Lung microvascular endothelial cell (primary cell): Measurements from ENCODE around the gene ANKRD33B. TPM values are rescaled to one million over a fixed set of nuclear protein-coding genes. Genes with fewer than 3 reads are reported as not detected.
A peak's percentile ranks its signal among the peaks of the same experiment; 100 is the strongest.
"Not testable (repeated sequence)": the region's sequence is repeated elsewhere in the genome, so short reads cannot be mapped to it uniquely, and the experiment has no call there.

Source experiments
- DNase-seq, 2 donors: peaks; one replicate each; pipeline versions ENCODE4 v3.0.0 to v3.0.0-alpha.2; 2010; ENCODE audit warnings: low read depth in 2 of 2
- total RNA-seq: library from RNA; depleted of rRNA; stranded (reverse); fragments of >200 nt; gene quantifications from 2 replicates; pipeline ENCODE4 v1.2.1, GENCODE V29; 2014

The ANKRD33B gene
- total RNA-seq, 1 donor from 2014 or later, result 1.4 TPM

DNA sequence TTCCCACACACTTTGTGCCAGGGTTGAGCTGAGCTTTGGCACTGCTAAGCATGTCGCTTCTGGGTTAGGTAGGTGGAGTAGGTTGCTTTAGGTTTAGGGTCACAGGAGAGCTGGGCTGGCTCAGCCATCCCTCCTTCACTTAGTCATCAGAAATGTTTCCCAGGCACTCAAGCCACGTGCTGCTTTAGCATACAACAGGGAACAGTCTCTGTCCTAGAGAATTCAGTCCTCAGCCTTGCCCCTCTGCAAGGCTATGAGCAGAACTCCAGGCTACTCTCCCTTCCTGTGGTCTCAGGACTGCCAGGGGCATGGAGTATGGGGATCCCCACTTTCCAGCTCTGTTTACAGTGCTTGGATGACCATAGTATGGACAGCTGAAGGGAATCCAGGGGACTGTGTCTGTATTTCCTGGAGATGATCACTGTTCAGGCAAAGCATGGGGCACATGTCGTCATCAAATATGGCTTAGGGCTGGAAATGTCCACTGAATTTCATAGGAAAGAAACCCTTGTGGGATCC lies 7.5 kb upstream of the ANKRD33B start:
- DNase-seq, result peak; percentile 46 to 58

DNA sequence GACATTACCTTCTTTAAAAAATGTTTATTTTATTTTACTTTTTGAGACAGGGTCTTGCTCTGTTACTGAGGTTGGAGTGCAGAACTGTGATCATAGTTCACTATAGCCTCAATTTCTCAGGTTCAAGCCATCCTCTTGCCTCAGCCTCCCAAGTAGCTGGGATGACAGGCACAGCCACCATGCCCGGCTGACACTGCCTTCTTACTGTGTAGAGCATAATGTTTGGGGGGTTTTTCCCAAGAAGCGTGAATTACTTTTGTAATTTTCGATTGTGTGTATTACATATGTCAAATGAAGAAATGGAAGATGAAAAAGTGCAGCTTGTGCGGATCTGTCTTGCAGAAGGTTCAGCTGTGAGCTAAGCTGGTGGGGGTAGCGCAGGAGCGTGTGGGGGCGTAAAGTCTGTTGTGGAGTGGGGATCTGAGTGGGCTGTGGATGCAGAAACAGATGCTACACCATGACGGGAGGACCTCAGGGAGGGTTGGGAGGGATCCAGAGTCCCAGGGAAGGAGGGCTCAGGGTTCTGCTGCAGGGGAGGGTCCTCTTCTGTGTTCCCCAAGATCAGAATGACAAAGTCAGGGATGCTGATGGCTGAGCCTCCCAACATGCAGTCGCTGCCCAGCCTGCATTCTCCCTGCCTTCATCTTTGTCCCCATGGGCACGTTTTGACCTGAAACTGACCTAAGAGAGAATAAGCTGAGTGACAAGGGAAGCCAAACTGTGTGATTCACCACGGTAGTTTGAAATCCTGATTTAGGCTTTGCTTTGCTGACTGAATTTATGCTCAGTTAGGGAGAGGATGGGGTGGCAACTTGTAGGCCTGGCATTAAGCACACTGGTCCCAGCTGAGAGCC lies 6.8 kb upstream of the ANKRD33B start:
- DNase-seq, result no peak

DNA sequence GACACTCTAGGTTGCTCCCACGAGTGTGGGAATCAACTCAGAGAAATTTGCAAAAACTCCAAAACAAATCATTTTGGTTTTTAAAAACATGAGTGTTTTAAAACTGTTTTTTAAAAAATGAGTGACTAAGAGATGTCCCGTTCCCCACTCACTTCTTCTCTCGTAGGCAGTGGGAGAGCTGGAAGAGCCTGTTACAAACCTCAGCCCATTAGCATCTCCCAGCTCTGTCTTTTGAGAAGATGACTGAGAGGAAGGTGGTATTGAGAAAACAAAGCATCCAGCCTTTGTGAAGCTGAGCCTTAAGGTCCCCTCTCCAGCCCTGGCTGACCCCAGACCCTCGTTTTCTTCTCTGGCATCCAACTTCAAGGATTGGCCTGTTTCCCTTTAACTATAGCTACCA lies 4.7 kb upstream of the ANKRD33B start:
- no peak for DNase-seq

DNA sequence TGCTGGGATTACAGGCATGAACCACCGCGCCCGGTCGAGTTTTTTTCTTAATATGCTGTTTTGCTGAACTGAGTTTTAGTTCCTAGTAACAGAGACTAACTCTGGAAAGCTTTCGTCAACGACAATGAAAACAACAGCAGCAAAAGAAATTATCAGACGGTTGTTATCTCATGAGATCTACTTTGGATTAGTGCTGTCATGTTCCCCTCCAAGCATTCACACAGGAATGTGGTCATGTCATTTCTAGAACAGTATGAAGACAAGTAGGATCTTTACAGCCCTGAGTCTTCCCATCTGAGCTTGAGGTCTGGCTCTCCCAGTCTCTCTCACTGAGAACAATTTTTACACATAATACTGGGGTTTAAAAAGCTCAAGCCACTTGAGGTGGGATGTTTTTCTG lies 4.0 kb upstream of the ANKRD33B start:
- no peak for DNase-seq

DNA sequence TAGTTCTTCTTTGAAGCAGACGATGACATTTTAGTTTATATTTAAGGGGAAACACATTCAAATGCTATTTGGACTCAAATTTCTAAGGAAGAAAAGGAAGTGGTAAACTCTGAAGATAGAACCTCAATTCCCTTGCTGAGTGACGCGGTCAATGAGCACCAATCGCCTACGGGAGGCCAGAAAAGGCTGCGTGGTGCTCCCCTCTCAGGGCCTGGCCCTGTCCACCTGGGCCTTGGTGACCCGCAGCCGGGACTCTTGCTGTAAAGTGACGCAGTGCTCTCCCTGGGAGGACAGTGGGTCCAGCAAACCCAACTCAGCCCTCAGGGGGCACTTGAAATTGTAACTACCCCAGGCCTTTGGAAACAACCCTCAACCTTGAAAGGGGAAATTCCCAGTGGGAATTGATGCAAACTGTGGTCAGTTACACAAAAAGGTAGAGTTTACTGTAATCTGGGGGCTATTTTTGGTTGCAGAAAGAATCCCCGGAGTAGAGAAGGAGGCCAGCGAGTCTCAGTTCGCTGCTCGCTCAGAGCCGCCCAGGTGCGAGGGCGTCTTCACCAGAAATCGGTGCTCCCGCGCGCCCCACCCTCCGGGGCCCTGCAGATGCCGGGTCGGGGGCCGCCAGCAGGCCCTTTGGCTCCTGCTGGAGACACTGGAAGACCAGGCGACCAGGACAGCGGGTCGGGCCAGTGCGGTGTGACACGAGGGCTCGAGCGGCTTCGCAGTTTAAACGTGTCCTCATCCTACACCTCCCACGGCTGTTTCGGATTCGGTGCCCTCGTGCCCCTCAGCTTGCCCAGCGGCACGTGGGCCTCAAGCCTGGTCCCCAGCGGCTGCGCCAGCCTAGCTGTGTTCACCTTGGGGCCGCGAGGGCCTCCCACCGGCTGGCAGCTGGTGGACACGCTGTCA lies 1.4 kb upstream of the ANKRD33B start:
- no peak for DNase-seq

DNA sequence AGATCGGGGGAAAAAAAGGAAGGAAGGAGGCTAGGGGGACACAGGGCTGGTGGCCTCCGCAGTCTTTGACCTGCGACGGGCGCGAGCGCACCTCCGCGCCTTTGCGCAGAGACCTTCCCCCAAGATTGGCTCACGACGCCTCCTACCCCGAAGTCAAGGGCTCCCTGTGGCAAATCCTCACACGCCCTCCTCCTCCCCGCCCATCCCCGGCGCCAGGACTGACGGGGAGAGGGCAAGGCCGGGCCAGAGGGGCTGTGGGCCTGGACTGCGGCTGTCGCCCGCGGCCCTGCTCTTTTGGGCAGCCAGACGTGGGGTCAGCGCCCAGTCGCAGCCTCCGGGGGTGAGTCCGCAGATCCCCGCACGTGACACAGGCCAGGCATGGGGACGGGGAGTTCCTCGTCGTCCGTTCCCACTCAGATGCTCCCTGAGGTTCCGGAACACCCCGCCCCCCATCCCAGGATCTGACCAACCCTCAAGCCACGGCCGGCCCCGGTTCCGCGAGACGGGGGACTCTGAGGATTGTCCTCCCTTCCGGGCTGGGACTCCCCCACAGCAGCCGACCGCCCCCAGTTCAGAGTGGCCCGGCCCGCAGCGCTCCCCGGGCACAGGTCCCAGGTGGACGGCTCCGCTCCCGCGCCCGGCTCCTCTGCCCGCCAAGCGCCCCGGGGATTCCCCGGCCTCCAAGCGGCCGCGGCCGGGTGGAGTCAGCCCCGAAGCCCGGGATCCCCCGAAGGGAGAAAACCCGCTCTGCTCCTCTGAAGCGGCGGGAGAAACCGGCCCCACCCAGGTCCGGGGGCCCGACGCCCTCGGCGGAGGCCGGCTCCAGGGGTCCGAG lies 543 bp upstream of the ANKRD33B start:
- peak; percentile 43 to 52 for DNase-seq

DNA sequence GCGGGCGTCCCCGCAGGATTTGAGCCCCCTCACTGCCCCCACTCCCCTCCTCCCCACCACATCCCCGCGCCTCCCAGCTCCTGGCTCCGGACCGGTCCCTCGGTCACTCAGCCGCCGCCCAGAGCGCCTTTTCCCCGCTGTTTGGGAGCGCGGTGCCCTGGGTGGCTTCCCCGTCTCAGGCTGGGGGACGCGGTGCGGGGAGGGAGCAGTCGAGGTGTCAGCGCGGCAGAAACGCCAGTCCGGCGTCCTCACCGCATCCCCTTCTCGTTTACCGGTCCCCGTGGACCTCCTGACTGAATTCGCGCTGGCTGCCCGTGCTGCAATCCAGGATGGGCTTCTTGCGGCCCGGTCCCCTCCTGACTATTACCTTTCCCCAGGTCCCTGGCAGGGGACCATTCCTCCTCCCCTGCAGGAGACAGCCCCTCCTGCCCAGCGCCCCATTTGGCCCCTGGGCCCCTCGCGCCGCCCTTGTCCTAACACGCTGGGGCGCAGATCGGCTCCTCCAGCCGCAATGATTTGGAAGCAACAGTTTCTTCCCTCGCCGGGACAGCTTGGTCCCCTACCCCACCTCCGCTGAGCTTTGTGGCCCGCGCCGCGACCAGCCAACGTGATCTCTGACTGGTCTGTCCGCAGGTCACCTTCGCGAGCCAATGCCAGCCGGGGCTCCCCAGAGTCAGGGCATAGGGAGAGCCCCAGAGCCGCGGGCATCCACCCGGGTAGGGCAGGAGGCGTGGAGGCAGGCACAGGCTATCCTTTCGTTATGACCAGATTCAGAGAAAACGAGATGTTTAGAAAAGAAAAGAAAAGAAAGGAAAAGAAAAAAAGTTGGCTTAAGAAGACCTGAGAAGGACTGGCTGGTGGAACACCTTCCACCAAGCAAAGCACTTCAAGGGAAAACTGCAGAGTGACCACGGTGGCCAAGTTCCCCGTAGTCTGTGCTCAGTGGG lies 1.2 kb downstream of the ANKRD33B start:
- DNase-seq, result peak; percentile 33 to 34

DNA sequence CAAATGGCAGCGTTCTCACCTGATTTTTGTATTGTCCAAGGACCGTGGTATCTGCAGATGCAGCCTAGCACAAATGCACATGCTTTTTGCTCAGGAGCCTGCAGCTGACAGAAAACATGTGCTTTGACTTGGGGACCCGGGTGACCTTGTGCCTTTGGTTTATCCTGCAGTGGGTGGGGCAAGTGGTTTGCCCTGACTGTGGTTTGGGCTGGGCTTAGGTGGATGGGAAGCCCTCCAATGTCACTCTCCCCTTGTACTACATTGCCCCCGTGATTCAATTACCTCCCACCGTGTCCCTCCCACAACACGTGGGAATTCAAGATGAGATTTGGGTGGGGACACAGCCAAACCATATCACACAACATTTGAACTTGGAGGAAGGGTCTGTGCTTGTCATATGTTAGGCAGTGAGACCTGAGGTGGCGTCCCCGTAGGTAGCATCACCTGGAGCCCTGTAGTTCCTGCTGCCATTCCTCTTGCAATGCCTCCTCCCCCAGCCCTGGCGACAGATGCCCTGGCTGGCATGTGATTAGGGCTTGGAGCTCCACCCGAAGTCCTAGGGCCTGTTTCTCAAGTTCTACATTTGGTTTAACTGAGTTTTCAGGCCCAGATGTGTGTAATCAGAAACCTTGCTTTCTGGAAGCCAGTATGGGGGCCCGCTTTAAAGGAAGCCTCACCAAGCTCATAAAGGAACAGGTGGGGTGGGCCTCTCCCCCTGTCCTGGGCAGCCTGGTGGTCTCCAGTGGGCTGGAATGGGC lies 2.1 kb downstream of the ANKRD33B start:
- no peak for DNase-seq

DNA sequence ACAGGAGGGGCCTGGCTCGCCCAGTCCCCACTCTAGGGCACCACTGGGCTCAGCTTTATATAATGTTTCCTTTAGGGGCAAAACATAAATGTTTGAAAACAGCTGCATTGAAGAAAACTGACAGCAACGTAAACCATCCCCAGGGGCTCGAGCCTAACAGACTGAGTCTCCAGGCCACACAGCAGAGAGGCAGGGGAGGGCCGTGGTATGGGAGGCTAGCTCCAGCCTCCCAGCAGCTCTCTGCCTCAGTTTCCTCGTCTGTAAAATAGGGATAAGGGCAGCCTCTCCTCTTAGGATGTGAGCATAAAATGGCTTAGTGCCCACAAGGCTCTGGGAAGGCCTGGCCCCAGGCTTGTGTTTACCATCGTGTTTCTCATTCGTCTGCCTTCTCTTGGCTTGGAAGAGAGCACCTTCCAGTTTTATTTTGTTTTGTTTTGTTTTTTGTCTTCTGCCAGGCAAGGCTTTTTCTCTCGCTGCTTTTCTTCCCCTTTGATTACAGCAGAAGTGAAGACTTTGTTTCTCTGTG lies 2.7 kb downstream of the ANKRD33B start:
- no peak for DNase-seq

DNA sequence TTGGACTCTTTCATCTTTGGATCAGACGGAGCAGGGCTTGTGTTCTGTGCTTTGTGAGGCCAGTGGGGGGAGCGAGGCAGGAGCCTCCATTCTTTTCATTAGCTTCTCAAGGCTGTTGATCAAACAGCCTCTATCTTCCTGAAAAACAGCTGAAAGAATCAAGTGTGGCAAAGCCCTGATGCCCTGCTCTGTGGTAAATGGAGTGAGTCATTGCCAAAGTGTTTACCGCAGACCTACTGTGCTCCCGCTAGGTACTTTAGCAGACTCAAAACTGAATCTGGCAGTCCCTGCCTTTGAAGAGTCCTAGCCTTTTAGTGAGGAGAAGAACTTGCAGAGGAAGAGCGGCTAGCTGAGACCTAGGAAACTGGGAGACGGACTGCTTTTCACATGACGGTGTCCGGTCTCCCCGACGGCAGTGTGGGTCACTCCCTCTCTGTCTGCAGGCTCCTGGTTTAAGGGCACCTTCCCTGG lies 3.3 kb downstream of the ANKRD33B start:
- DNase-seq, result no peak

DNA sequence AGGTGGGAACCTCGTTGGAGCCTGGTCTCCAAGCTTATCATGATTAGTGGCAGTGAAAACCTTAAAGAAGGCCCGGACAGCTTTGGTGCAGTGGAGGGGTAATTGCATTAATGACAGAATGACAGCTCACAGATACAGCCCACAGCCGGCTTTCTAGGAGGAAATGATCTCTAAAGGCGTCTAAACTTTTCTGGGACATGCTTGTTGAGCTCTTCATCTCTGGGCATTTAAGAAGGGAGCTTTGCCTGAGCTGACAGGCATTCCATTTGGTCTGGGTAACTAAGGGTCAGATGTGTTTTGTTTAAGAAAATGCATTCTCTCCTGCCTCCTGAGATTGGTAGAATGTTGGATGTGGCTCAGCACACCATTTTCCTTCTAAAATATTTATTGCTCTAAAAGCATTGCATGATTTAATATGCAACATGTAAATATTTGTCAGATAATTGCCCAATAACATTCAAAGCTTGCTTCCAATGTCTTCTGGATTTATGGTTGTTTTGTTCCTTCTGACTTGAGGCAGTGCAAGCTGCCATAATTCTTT lies 4.0 kb downstream of the ANKRD33B start:
- no peak for DNase-seq

DNA sequence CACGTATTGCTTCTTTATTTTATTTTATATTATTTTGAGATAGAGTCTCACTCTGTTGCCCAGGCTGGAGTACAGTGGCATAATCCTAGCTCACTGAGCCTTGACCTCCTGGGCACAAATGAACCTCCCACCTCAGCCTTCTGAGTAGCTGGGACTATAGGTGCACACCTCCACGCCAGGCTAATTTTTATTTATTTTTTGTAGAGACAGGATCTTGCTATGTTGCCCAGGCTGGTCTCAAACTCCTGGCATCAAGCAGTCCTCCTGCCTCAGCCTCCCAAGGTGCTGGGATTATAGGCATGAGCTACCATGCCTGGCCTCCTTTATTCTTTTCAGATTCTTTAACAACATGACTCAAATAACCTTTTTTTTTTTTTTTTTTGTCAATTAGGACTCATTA lies 6.7 kb downstream of the ANKRD33B start:
- DNase-seq, result not testable (repeated sequence)

DNA sequence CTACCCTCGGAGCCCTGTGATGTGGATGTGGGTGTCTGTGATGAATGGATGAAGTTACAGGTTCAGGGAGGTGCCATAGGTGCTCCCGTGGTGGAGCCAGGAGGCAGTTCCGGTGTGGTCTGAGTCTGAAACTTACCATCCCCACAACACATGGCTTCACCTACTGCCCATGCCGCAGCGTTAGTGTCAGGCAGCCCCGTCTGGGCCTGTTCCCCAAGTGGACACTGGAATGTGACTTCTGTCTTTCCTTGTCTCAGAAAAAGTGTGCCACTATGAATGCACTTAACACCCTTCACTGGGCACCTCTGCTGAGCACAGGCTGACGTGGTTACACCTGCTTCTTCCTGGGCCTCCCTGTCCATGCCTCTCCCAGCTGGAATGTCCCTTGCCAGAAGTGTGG lies 8.6 kb downstream of the ANKRD33B start:
- no peak for DNase-seq

DNA sequence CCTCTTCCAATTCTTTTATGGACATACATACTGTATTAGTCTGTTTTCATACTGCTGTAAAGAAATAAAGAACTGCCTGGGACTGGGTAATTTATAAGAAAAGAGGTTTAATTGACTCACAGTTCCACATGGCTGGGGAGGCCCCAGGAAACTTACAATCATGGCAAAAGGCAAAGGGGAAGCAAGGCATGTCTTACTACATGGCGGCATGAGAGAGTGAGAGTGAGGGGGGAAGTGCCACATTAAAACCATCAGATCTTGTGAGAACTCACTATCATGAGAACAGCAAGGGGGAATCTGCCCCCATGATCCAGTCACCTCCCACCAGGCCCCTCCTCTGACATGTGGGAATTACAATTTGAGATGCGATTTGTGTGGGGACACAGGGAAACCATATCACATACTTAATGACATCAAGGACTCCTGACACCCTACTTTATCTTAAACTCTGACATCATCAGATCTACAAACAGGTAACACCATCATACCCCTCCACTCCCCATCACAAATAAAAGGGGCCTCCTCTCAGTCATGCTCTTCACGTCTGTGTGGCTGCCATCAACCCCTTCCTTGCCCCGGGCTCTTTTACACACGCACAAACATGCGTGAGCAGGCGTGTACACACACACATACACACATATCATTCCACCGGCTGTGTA lies 9.7 kb downstream of the ANKRD33B start:
- DNase-seq, result no peak

DNA sequence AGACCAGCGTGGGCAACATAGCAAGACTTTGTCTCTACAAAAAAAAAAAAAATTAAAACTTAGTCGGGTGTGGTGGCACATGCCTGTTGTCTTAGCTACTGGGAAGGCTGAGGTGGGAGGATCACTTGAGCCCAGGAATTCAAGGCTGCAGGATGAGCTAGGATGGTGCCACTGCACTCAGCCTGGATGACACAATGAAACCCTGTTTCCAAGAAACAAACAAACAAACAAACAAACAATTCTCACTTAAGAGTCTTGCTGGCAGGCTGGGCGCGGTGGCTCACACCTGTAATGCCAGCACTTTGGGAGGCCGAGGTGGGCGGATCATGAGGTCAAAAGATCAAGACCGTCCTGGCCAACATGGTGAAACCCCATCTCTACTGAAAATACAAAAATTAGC lies 11.0 kb downstream of the ANKRD33B start:
- not testable (repeated sequence) for DNase-seq

DNA sequence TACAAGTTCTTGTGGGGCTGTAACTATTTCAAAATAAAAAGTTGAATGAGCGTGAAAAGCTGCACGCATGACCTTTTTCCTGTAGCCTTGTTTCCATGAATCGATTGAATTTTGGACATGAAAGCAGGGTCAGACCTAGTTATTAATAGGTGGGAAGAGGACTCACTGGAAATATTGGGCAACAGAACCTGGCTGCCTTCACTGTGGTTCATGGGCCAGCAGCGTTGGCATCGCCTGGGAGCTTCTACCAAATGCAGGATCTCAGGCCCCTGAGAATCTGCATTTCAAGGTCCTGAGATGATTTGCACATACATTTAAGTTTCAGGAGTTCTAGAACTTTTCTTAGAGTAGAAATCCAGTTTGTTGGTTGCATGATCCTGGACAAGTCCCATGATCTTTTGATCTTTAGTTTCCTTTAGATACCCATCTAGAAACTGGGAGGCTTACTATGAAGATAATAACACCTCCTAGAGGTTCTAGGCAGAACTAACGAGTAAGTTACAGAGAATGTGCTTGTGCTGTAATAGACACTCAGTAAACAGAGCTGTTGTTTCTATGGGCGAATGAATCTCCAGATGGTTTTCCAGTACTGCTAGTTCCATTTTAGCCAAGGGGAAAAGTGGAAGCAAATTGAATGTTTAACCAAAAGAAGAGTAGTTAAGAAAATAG lies 12.4 kb downstream of the ANKRD33B start:
- no peak for DNase-seq

DNA sequence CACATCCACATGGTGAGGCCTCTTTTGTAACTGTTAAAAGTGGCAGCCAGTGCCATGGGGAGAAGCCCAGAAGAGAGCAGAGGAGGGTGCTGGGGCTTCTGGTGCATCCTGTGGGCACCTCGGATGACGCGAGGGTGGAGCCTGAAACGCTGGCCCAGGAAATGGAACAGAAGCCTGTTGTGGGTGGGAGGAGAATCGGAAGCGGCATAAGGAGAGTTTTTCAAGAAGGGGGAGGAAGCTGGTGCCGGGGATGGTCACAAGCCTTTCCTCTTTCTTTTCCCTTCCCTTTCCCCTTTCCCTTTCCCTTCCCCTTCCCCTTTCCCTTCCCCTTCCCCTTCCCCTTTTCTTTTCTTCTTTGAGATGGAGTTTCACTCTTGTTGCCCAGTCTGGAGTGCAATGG lies 12.9 kb downstream of the ANKRD33B start:
- DNase-seq, result no peak
